Kidney tubule cell (primary cell): ENCODE results near the gene SLC24A2.
"Not testable (repeated sequence)": the region's sequence is repeated elsewhere in the genome, so short reads cannot be mapped to it uniquely, and the experiment has no call there.

Experiments
- DNase-seq: peaks from one replicate; pipeline ENCODE4 v3.0.0-alpha.2; 2018; ENCODE audit warnings: low spot score

The SLC24A2 gene

GRCh38 chr9:19788614-19789271 lies at the start of gene SLC24A2:
TSS of gene SLC24A2 (minus strand) at chr9:19789037.
- DNase-seq = no peak

DNA sequence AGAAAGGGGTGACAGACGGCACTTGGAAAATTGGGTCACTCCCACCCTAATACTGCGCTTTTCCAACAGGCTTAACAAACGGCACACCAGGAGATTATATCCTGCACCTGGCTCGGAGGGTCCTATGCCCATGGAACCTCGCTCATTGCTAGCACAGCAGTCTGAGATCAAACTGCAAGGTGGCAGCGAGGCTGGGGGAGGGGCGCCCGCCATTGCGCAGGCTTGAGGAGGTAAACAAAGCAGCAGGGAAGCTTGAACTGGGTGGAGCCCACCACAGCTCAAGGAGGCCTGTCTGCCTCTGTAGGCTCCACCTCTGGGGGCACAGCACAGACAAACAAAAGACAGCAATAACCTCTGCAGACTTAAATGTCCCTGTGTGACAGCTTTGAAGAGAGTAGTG lies 44.5 kb upstream of the SLC24A2 start:
- DNase-seq = not testable (repeated sequence)

DNA sequence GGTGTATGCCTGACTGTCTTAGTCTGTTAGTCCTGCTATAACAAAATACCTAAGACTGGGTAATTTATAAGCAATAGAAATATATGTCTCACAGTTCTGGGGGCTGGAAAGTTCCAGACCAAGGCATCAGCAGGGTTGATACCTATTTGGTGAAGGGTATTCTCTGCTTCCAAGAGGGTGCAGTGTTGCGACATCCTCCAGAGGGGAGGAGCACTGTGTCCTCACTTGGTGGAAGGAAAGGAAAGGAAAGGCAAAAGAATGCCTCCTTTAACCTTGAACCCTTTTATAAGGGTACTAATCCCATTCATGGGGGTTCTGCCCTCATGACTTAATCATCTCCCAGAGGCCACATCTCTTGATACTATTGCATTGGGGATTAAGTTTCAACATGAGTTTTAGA lies 42.0 kb upstream of the SLC24A2 start:
- no peak for DNase-seq

GRCh38 chr9:19828576-19829109 lies 39.8 kb upstream of the SLC24A2 start:
- no peak for DNase-seq

- no peak for DNase-seq
These were observed 27.9 kb upstream of the SLC24A2 start for GRCh38 chr9:19816769-19817168.

GRCh38 chr9:19812194-19812593 lies 23.4 kb upstream of the SLC24A2 start:
- DNase-seq = no peak

- no peak for DNase-seq
These were observed 20.8 kb upstream of the SLC24A2 start for GRCh38 chr9:19809422-19810269.

- no peak for DNase-seq
These were observed 18.5 kb upstream of the SLC24A2 start for GRCh38 chr9:19807182-19807892.

DNA sequence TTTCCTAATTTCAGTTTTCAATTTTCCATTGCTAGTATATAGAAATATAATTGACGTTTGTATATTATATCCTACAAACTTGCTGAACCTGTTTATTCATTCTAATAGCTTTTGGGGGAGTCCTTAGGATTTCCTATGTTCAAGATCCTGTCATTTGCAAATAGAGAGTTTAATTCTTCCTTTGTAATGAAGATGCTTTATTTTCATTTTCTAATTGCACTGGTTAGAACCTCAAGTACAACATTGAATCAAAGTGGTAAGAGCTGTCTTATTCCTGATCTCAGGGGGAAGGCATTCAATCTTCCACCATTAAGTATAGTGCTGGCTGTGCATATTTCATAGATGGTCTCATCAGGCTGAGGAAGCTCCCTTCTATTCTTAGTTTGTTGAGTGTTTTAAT lies 15.6 kb upstream of the SLC24A2 start:
- DNase-seq = no peak

DNA sequence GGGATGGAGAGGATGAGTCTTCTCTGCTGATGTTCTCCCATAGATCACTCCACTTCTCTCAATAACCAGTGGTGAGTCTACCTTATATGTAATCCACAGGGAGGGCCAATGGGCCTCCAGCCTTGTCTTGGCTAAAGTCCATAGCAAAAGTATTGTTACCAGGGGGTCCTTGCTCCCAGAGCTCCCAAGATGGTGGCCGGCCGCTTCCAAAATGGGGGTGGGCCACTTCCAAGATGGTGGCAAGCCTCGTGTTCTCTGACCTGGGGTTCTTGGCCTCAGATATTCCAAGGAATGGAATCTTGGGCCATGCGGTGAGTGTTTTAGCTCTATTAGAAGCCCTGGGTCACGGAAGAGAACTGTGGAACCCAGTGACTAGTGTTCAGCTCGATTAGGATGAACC lies 12.0 kb upstream of the SLC24A2 start:
- DNase-seq = no peak

DNA sequence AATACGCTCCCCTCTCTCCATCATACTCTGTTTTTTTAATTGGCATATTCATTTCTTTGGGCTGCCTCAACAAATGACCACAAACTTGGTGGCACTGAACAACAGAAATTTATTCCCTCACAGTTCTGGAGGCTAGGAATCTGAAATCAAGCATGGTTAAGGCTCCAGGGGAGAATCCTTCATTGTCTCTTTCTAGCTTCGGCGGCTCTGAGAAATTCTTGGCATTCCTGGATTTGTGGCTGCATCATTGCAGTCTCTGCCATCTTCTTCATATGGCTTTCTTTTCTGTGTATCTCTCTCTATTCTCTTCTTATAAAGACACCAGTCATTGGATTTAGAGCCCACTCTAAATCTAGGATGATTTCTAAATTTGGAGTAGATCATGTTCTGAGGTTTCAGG lies 10.9 kb upstream of the SLC24A2 start:
- DNase-seq = no peak

DNA sequence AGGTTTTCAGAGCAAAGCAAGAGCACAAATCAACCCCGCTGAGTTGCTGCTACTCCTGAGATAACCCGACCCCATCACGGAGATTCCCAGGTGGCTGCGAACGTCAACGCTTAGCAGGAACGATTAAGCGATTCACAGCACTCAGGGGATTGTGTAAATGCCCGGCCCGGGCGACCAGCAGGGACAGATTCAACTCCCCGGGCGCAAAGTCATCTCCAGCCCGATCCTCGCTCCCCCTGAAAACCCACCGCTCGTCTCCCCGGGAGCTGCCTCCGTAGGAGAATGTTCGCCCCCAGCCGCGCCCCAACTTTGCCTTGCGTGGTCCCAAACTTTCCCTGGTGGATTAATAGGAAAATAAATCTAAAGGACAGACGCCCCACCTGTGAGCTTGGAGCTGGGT lies 685 bp downstream of the SLC24A2 start:
- no peak for DNase-seq

DNA sequence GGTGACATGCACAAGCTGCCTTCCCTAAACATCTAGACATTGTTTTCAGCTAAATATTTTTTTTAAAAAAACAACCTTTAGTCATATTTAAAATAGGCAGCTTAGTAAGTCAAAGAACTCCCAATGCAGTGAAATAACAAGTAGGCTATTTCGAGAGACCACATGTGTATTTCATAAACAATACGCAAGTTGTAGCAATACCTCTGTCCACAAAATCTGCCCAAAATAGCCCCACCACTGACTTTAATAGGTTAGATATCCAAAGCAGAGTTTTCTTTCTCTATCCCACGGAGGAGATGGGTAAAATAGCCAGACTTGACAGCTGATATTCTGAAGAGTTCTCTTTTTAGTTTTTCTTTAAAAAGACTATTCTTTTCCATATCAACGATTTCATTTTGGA lies 1.2 kb downstream of the SLC24A2 start:
- no peak for DNase-seq

GRCh38 chr9:19785230-19785629 lies 3.6 kb downstream of the SLC24A2 start:
- no peak for DNase-seq

GRCh38 chr9:19784136-19784535 lies 4.7 kb downstream of the SLC24A2 start:
- DNase-seq = no peak

- DNase-seq = no peak
These were observed 5.3 kb downstream of the SLC24A2 start for GRCh38 chr9:19783500-19783899.

GRCh38 chr9:19782005-19782404 lies 6.8 kb downstream of the SLC24A2 start:
- no peak for DNase-seq

DNA sequence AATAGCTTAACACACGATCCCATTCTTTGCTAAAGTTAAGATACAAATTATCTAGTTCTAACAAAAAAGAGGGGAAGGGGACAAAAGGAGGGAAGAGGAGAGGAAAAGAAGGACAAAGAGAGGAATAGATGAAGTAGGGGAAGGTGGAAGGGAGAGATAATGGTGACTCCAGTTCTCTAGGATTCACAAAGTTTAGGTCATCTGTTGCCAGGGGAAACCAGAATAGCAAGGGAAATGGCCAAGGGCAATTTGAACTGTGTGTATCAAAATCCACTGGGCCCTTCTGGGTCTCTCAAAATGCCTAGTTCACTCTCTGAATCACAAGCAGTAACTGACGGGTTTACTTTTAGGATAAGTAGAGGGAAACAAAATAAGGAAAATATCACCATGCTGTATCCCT lies 7.6 kb downstream of the SLC24A2 start:
- no peak for DNase-seq

DNA sequence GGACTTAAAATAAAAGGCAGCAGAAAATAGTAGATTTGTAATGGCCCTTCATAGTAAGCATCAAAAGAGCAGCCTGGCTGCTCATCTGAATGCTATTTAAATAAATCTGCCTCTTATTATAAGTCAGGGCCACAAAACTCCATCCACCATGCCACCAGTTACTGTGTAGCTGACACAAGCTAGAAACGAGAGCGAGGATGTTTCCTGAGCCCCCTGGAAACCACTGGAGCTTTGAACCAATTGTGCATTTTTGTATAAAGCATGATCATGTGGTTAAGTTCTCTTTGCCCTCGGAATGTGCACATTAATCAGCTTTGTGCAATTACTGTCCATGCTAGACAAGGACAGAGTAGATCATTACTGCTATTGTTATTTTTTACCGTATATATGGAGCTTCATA lies 17.4 kb downstream of the SLC24A2 start:
- no peak for DNase-seq

DNA sequence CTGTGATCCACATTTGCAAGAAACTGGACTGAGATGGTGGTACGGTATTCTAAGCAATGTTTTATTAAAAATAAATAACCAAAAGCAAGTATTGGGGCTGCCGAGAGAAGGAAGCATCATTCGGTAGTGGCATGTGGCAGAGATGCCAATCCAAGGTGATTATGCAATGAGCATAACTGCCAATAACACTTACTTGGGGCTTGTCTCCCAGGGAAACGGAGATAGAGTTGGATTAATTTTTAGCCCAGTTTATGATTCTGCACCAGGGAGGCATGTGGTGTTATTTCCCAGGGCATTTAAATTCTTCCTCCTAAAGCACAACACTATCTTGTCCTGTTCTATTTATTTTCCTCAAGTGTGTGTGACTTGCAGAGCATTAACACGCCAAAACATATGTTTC lies 17.9 kb downstream of the SLC24A2 start:
- DNase-seq = peak; percentile 26

GRCh38 chr9:19769213-19769612 lies 19.6 kb downstream of the SLC24A2 start:
- peak; percentile 47 for DNase-seq

DNA sequence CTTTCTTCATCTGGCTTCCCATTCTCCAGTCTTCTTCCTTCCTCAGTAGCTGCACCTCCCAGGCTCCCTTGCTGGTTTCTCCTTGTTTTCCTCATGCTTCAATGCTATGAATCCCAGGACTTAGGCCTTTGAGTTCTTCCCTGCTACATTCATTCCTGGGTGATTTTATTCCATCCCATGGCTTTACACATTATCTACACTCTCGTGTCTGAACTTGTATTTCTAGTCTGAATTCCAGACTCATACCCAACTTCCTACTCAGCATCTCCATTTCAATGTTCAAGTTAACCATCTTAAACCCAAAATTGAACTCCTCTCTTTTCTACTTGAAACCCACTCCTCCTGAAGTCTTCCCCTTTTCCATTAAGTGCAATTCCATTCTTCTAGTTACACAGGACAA lies 20.0 kb downstream of the SLC24A2 start:
- DNase-seq = no peak

- no peak for DNase-seq
These were observed 29.8 kb downstream of the SLC24A2 start for GRCh38 chr9:19759066-19759465.
